Astrocyte (in vitro differentiated cells and primary cell): ENCODE results near the gene AK9.

Source experiments
- CTCF ChIP-seq: IDR thresholded peaks from 2 replicates; pipeline ENCODE4 v1.5.1; 2011; ENCODE audit warnings: low read depth, mild to moderate bottlenecking, inconsistent platforms, low read length, moderate library complexity; ENCODE audit not compliant: insufficient read depth
- EZH2 ChIP-seq: IDR thresholded peaks from 2 replicates; pipeline ENCODE4 v1.6.1; 2012; ENCODE audit warnings: mild to moderate bottlenecking, low read length, inconsistent platforms; ENCODE audit not compliant: insufficient read depth

GRCh38 chr6:109521080-109521479 lies 169.9 kb downstream of the AK9 start:
- TF ChIP-seq CTCF = no peak
- TF ChIP-seq EZH2 = no peak
